NCI-H187 treated with DMSO at 0.1 percent for 48 hours (cell line): Measurements from ENCODE around the gene ABCD1.
"Not testable (repeated sequence)": the region's sequence is repeated elsewhere in the genome, so short reads cannot be mapped to it uniquely, and the experiment has no call there.

Experiments used
- DNase-seq: peaks from one replicate; lab custom pipeline; 2025; lab: John Stamatoyannopoulos, UW

ABCD1 gene

GRCh38 chrX:153709726-153710674, 14.7 kb upstream of the ABCD1 start:
- DNase-seq: no peak

- no peak for DNase-seq
These were observed 10.4 kb upstream of the ABCD1 start for GRCh38 chrX:153714256-153714655.

- DNase-seq: no peak
These were observed 7.2 kb upstream of the ABCD1 start for GRCh38 chrX:153717445-153717844.

- no peak for DNase-seq
These were observed 5.4 kb upstream of the ABCD1 start for GRCh38 chrX:153719238-153719637.

GRCh38 chrX:153719701-153720100, 5.0 kb upstream of the ABCD1 start:
- no peak for DNase-seq

GRCh38 chrX:153722704-153723350, 1.8 kb upstream of the ABCD1 start:
- DNase-seq: no peak

- no peak for DNase-seq
These were observed 1.1 kb upstream of the ABCD1 start for GRCh38 chrX:153723351-153724251.

- DNase-seq: no peak
These were observed 579 bp downstream of the ABCD1 start for GRCh38 chrX:153725039-153725831.

GRCh38 chrX:153725832-153726285, 1.2 kb downstream of the ABCD1 start:
- DNase-seq: no peak

GRCh38 chrX:153726286-153727122, 1.8 kb downstream of the ABCD1 start:
- no peak for DNase-seq

- no peak for DNase-seq
These were observed 2.7 kb downstream of the ABCD1 start for GRCh38 chrX:153727123-153727931.

GRCh38 chrX:153728095-153728494, 3.4 kb downstream of the ABCD1 start:
- DNase-seq: no peak

GRCh38 chrX:153728951-153729631, 4.4 kb downstream of the ABCD1 start:
- no peak for DNase-seq

- DNase-seq: not testable (repeated sequence)
These were observed 5.5 kb downstream of the ABCD1 start for GRCh38 chrX:153730115-153730514.

- no peak for DNase-seq
These were observed 6.6 kb downstream of the ABCD1 start for GRCh38 chrX:153731117-153731844.

GRCh38 chrX:153731845-153732215, 7.2 kb downstream of the ABCD1 start:
- no peak for DNase-seq

- no peak for DNase-seq
These were observed 7.7 kb downstream of the ABCD1 start for GRCh38 chrX:153732401-153732800.

GRCh38 chrX:153733651-153734240, 9.1 kb downstream of the ABCD1 start:
- no peak for DNase-seq
